IMR-90 (cell line): Measurements from ENCODE around the gene ADGRG1. TPM values are rescaled to one million over a fixed set of nuclear protein-coding genes. Genes with fewer than 3 reads are reported as not detected.

Experiments
- ATAC-seq: fragments of 200-7000 bp; cut with Tn5 transposase; 2 replicates; pipeline ENCODE4 v1.9.1; 2020; ENCODE audit warnings: low read depth, mild to moderate bottlenecking, moderate library complexity
- BruUV-seq: library from RNA; stranded (reverse); fragments of 400-500 nt; replicated peaks from 2 replicates; lab custom pipeline; 2021; lab: Mats Ljungman, UMichigan
- CTCF ChIA-PET: fragments of 300-600 bp; formaldehyde crosslinking; extraction: SDS; loops from one replicate; lab custom pipeline; 2021; ENCODE audit warnings: antibody characterized with exemption; lab: Yijun Ruan, JAX
- POLR2A ChIA-PET: fragments of 300-600 bp; sonication (Branson Sonifier 250); formaldehyde crosslinking; loops from one replicate; lab custom pipeline; 2022; ENCODE audit warnings: antibody characterized with exemption; ENCODE audit not compliant: unreplicated experiment; lab: Charles Lee
- DNase-seq: peaks from one replicate; pipeline ENCODE4 v3.0.0; 2013
- H2AFZ ChIP-seq: replicated peaks from 2 replicates; pipeline ENCODE3; 2013; ENCODE audit warnings: low read length, mild to moderate bottlenecking; ENCODE audit not compliant: poor library complexity
- H2AK5ac ChIP-seq: 2 replicates; pipeline ENCODE4 v1.6.1; 2013; ENCODE audit warnings: low read depth, low read length, inconsistent platforms
- H2AK9ac ChIP-seq: replicated peaks from 2 replicates; pipeline ENCODE3; 2013; ENCODE audit warnings: mild to moderate bottlenecking, low read depth, low read length, moderate library complexity; ENCODE audit not compliant: poor library complexity
- H2BK120ac ChIP-seq: 2 replicates; pipeline ENCODE4 v1.6.1; 2013; ENCODE audit warnings: low read depth, low read length, inconsistent platforms
- H2BK15ac ChIP-seq: 3 replicates; pipeline ENCODE4 v1.6.1; 2013; ENCODE audit warnings: low read depth, low read length, inconsistent platforms
- H2BK20ac ChIP-seq: 2 replicates; pipeline ENCODE4 v1.6.1; 2013; ENCODE audit warnings: low read depth, mild to moderate bottlenecking, inconsistent platforms, low read length, moderate library complexity
- H2BK5ac ChIP-seq: 2 replicates; pipeline ENCODE4 v1.6.1; 2013; ENCODE audit warnings: mild to moderate bottlenecking, low read depth, low read length, inconsistent platforms; ENCODE audit not compliant: poor library complexity, severe bottlenecking
- H3K14ac ChIP-seq: replicated peaks from 2 replicates; pipeline ENCODE4 v1.6.1; 2013; ENCODE audit warnings: low read depth, low read length, inconsistent platforms
- H3K18ac ChIP-seq: 2 replicates; pipeline ENCODE4 v1.6.1; 2013; ENCODE audit warnings: low read depth, low read length, control low read depth
- H3K23ac ChIP-seq: 2 replicates; pipeline ENCODE4 v1.6.1; 2013; ENCODE audit warnings: low read depth, low read length, inconsistent platforms
- H3K27ac ChIP-seq: 2 replicates; pipeline ENCODE4 v1.5.1; 2013; ENCODE audit warnings: mild to moderate bottlenecking, control low read depth, low read length; ENCODE audit not compliant: insufficient read depth
- H3K27me3 ChIP-seq: 2 replicates; pipeline ENCODE4 v1.6.1; 2013; ENCODE audit warnings: low read length; ENCODE audit not compliant: control insufficient read depth, insufficient read depth
- H3K36me3 ChIP-seq: 2 replicates; pipeline ENCODE4 v1.6.1; 2013; ENCODE audit warnings: low read length, mixed read lengths; ENCODE audit not compliant: control insufficient read depth, insufficient read depth
- H3K4ac ChIP-seq: 2 replicates; pipeline ENCODE4 v1.6.1; 2013; ENCODE audit warnings: low read depth, low read length, inconsistent platforms
- H3K4me1 ChIP-seq: 2 replicates; pipeline ENCODE4 v1.6.1; 2013; ENCODE audit warnings: low read length, mixed read lengths; ENCODE audit not compliant: control insufficient read depth, insufficient read depth
- H3K4me2 ChIP-seq: 2 replicates; pipeline ENCODE4 v1.6.1; 2013; ENCODE audit warnings: low read depth, mild to moderate bottlenecking, control low read depth, low read length, moderate library complexity
- H3K4me3 ChIP-seq: 2 replicates; pipeline ENCODE4 v1.5.1; 2013; ENCODE audit warnings: low read depth, mild to moderate bottlenecking, control low read depth, low read length, moderate library complexity; ENCODE audit not compliant: insufficient read depth
- H3K56ac ChIP-seq: 2 replicates; pipeline ENCODE4 v1.6.1; 2013; ENCODE audit warnings: low read length, inconsistent platforms; ENCODE audit not compliant: insufficient read depth; ENCODE audit errors: extremely low read depth
- H3K79me1 ChIP-seq, 2 experiments: 2 replicates each; pipeline ENCODE4 v1.6.1; 2013; ENCODE audit warnings: low read length in 2 of 2, inconsistent platforms in 1 of 2, low read depth in 1 of 2
- H3K9ac ChIP-seq: 2 replicates; pipeline ENCODE4 v1.6.1; 2013; ENCODE audit warnings: low read depth, low read length, control low read depth
- H3K9me1 ChIP-seq: 2 replicates; pipeline ENCODE4 v1.6.1; 2013; ENCODE audit warnings: low read length, inconsistent platforms; ENCODE audit not compliant: insufficient read depth
- H3K9me3 ChIP-seq: 2 replicates; pipeline ENCODE4 v1.6.1; 2013; ENCODE audit warnings: low read length; ENCODE audit not compliant: control insufficient read depth, insufficient read depth
- H4K20me1 ChIP-seq: 2 replicates; pipeline ENCODE4 v1.6.1; 2013; ENCODE audit warnings: low read length, inconsistent platforms; ENCODE audit not compliant: insufficient read depth
- H4K5ac ChIP-seq: 2 replicates; pipeline ENCODE4 v1.6.1; 2013; ENCODE audit warnings: mild to moderate bottlenecking, low read depth, low read length, control low read depth
- H4K8ac ChIP-seq, 2 experiments: 2 replicates each; pipeline ENCODE4 v1.6.1; 2013; ENCODE audit warnings: low read depth in 2 of 2, low read length in 2 of 2, control low read depth in 1 of 2, inconsistent platforms in 1 of 2
- H4K91ac ChIP-seq: 2 replicates; pipeline ENCODE4 v1.6.1; 2013; ENCODE audit warnings: low read depth, low read length, inconsistent platforms; ENCODE audit not compliant: insufficient read depth
- ELK1 ChIP-seq: fragments of 150-350 bp; IDR thresholded peaks from 2 replicates; pipeline ENCODE4 v1.6.1; 2016; ENCODE audit warnings: low read depth, mild to moderate bottlenecking, low read length, moderate library complexity, borderline replicate concordance
- WGBS, 2 experiments: methylation state at CpG; one replicate each; pipeline versions ENCODE4 v1.1.5 to v1.1.7; 2013; ENCODE audit warnings: missing lambda C conversion rate in 2 of 2; ENCODE audit not compliant: insufficient read length in 1 of 2; ENCODE audit errors: extremely low coverage in 2 of 2; 5-methylcytosine and 5-hydroxymethylcytosine counted together
- dilution Hi-C: fragments of 300-500 bp; cut with HindIII; formaldehyde crosslinking; loops from one replicate; pipeline ENCODE4 v1.14.3; 2018; ENCODE audit warnings: low sequenced_read_pairs; ENCODE audit not compliant: unreplicated experiment
- in situ Hi-C: fragments of 300-500 bp; cut with MboI; formaldehyde crosslinking; loops from 3 replicates; pipeline ENCODE4 v1.14.3; 2019; ENCODE audit warnings: low sequenced_read_pairs, inconsistent platforms, mixed read lengths
- intact Hi-C: fragments of 100-400 bp; cut with micrococcal nuclease; formaldehyde crosslinking; loops from 2 replicates; pipeline ENCODE4 v1.10.0; 2022
- polyA plus RNA-seq, 3 experiments: library from polyadenylated mRNA; depleted of rRNA; stranded (reverse); fragments of >200 nt; gene quantifications; 2 replicates each; pipeline ENCODE4 v1.2.3, GENCODE V29; 2012; ENCODE audit warnings: low replicate concordance in 1 of 3
- total RNA-seq: library from RNA; depleted of rRNA; stranded (reverse); fragments of >200 nt; gene quantifications from 2 replicates; pipeline ENCODE4 v1.2.3, GENCODE V29; 2012

The ADGRG1 gene
- total and polyA plus RNA-seq, 2 of the 4 experiments (the other 2 are of a cell fraction), result 0.90 to 8.4 TPM

- H3K14ac ChIP-seq, result no peak overlapping the region
- no peaks in the 10 kb centered on the region for H3K4me1 ChIP-seq
- CTCF ChIA-PET, result no interaction called here
- no peak overlapping the region for H3K18ac ChIP-seq
- H3K9me1 ChIP-seq, result no peaks in the 10 kb centered on the region; the same call in 1 of the 2 replicates
- H3K56ac ChIP-seq, result no peak overlapping the region
- H3K4ac ChIP-seq, result no peak overlapping the region
- no TSS peak for BruUV-seq
- intact Hi-C loops (no loop called here), in situ Hi-C loops (no loop called here), dilution Hi-C loops (no loop called here)
- no peak overlapping the region for H2BK15ac ChIP-seq
- H2AFZ ChIP-seq, result no peak overlapping the region
- no peak overlapping the region for H4K8ac ChIP-seq
- POLR2A ChIA-PET, result no interaction called here
- H3K79me1 ChIP-seq, result no peaks in the 10 kb centered on the region
- no peak overlapping the region for H3K4me3 ChIP-seq
- no peak; the same call in 1 of the 2 replicates for ATAC-seq
- 82% methylated on average over 13 of the region's 20 CpGs; no CpG with 5 or more reads in 1 of the 2 experiments for WGBS, 2 experiments
- TF ChIP-seq ELK1, result no peak
- H3K9me3 ChIP-seq, result no peaks in the 10 kb centered on the region
- H2AK5ac ChIP-seq, result no peak overlapping the region
- no peak overlapping the region for H4K91ac ChIP-seq
- no peaks in the 10 kb centered on the region for H3K36me3 ChIP-seq
- H2BK120ac ChIP-seq, result no peak overlapping the region
- no peak overlapping the region for H3K4me2 ChIP-seq
- H3K23ac ChIP-seq, result no peak overlapping the region
- H3K27me3 ChIP-seq, result peaks cover 41% of the 10 kb centered on the region
- H4K5ac ChIP-seq, result no peak overlapping the region
- no peak overlapping the region for H2AK9ac ChIP-seq
- H2BK20ac ChIP-seq, result no peak overlapping the region
- H3K27ac ChIP-seq, result no peak overlapping the region
- no peak overlapping the region for H2BK5ac ChIP-seq
- H4K20me1 ChIP-seq, result no peaks in the 10 kb centered on the region; the same call in 1 of the 2 replicates
- no peak overlapping the region for H3K9ac ChIP-seq
- no peak for DNase-seq
Measured at GRCh38 chr16:57668630-57669475, 40.4 kb downstream of the ADGRG1 start.
